RWPE2 (cell line): ENCODE results near the gene SRPX2.

Experiments used
- ATAC-seq: fragments of 200-7000 bp; cut with Tn5 transposase; 3 replicates; pipeline ENCODE4 v1.9.1; 2021; ENCODE audit warnings: low read depth
- DNase-seq: peaks from one replicate; pipeline ENCODE4 v3.0.0-alpha.2; 2020; ENCODE audit warnings: low spot score
- H3K27ac ChIP-seq: fragments of 450-650 bp; 2 replicates; pipeline ENCODE4 v1.5.1; 2017; ENCODE audit warnings: mild to moderate bottlenecking; ENCODE audit not compliant: poor library complexity, severe bottlenecking
- H3K27me3 ChIP-seq: fragments of 250-450 bp; sonication (Bioruptor Pico); 2 replicates; pipeline ENCODE4 v1.5.1; 2021; ENCODE audit warnings: mild to moderate bottlenecking, moderate library complexity; ENCODE audit not compliant: insufficient read depth, poor library complexity, severe bottlenecking
- H3K36me3 ChIP-seq: fragments of 250-450 bp; sonication (Bioruptor Pico); 2 replicates; pipeline ENCODE4 v1.5.1; 2020; ENCODE audit warnings: low read depth, mild to moderate bottlenecking, moderate library complexity
- H3K4me1 ChIP-seq: fragments of 250-450 bp; sonication (Bioruptor Pico); 2 replicates; pipeline ENCODE4 v1.5.1; 2021; ENCODE audit warnings: mild to moderate bottlenecking, moderate library complexity; ENCODE audit not compliant: insufficient read depth, poor library complexity, severe bottlenecking
- H3K4me3 ChIP-seq: fragments of 250-450 bp; sonication (Bioruptor Pico); 2 replicates; pipeline ENCODE4 v1.5.1; 2021; ENCODE audit warnings: mild to moderate bottlenecking, moderate library complexity; ENCODE audit not compliant: severe bottlenecking
- H3K9me3 ChIP-seq: fragments of 250-450 bp; sonication (Bioruptor Pico); 2 replicates; pipeline ENCODE4 v1.5.1; 2021; ENCODE audit warnings: mild to moderate bottlenecking, moderate library complexity; ENCODE audit not compliant: severe bottlenecking
- TF ChIP-seq, protein P1 (sequence below): fragments of 450-650 bp; IDR thresholded peaks from one replicate; pipeline ENCODE4 v1.5.1; 2017; ENCODE audit warnings: mild to moderate bottlenecking, moderate library complexity; ENCODE audit not compliant: poor library complexity, severe bottlenecking

SRPX2 gene

GRCh38 chrX:100695302-100695701, 51.3 kb downstream of the SRPX2 start:
- Histone ChIP-seq H3K36me3 (no peaks in the 10 kb centered on the region), H3K27me3 (no peaks in the 10 kb centered on the region), H3K4me1 (no peaks in the 10 kb centered on the region), H3K4me3 (no peak overlapping the region), H3K9me3 (no peaks in the 10 kb centered on the region), H3K27ac (no peak overlapping the region)
- TF ChIP-seq, protein P1, sequence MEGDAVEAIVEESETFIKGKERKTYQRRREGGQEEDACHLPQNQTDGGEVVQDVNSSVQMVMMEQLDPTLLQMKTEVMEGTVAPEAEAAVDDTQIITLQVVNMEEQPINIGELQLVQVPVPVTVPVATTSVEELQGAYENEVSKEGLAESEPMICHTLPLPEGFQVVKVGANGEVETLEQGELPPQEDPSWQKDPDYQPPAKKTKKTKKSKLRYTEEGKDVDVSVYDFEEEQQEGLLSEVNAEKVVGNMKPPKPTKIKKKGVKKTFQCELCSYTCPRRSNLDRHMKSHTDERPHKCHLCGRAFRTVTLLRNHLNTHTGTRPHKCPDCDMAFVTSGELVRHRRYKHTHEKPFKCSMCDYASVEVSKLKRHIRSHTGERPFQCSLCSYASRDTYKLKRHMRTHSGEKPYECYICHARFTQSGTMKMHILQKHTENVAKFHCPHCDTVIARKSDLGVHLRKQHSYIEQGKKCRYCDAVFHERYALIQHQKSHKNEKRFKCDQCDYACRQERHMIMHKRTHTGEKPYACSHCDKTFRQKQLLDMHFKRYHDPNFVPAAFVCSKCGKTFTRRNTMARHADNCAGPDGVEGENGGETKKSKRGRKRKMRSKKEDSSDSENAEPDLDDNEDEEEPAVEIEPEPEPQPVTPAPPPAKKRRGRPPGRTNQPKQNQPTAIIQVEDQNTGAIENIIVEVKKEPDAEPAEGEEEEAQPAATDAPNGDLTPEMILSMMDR = no peak
- ATAC-seq (no peak; the same call in 2 of the 3 replicates), DNase-seq (no peak)

DNA sequence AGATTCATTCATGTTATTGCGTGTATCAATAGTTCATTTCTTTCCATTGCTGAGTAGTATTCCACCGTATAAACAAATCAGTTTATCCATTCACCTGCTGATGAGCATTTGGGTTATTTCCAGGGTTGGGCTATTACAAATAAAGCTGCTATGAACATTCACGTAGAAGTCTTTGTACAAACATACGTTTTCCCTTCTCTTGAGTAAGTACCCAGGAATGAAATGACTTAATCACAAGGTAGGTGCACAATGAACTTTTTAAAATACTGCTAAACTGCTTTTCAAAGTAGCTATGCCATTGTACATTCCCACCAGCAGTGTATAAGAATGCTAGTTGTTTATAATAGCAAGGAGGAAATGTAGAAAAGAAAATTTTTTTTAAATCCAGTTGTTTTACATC, 52.0 kb downstream of the SRPX2 start:
- Histone ChIP-seq H3K27ac (no peak overlapping the region), H3K4me3 (no peak overlapping the region), H3K9me3 (no peaks in the 10 kb centered on the region), H3K36me3 (no peaks in the 10 kb centered on the region), H3K27me3 (no peaks in the 10 kb centered on the region), H3K4me1 (no peaks in the 10 kb centered on the region)
- TF ChIP-seq, protein P1 = no peak
- ATAC-seq (no peak), DNase-seq (no peak)

DNA sequence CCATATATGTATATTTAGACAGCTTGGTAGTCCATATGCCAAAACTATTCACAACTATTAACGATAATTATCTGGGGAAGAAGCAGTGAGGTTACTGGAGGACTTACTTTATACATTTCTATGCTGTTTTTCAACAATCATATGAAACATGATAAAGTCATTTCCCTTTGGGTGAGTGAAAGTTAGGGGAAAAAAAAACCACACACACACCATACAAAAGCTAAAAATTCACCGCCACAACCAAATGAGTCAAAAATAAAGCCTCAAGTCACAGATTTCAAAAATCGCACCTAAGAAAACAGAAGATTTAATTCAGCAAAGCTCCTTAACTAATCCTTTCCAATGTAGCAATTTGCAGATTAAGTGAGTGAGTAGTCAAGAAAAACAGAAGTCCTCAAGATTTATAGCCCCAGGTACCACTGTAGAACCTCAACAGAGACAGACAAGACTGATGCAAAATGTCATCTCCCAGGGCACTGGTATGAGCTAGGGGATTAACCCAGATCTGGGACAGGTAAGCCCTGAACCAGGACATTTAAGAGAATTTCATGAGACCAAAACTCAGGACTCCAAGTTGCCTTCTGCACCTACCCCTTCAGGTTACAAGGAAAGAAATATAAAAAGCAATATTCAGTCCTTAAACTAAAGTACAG, 52.8 kb downstream of the SRPX2 start:
- Histone ChIP-seq H3K9me3 (no peaks in the 10 kb centered on the region), H3K27ac (no peak overlapping the region), H3K4me1 (no peaks in the 10 kb centered on the region), H3K27me3 (no peaks in the 10 kb centered on the region), H3K4me3 (no peak overlapping the region), H3K36me3 (no peaks in the 10 kb centered on the region)
- TF ChIP-seq, protein P1 = no peak
- ATAC-seq = no peak
- no peak for DNase-seq

DNA sequence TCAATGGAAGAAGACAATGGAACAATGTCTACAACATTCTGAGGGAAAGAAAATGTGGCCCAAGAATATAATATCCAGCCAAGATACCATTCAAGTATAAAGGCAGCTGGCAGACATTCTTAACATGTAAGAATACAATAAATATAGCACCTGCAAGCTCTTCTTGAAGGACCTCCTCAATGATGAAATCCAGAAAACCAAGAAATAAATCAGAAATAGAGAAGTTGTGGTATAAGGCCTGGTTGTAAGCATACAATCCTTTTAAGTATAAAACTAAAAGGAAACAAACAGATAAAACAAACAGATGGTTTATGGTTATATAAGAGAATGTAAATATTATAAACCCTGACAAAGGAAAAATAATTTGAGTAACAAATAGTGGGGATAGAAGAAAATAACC, 54.6 kb downstream of the SRPX2 start:
- Histone ChIP-seq H3K4me3 (no peak overlapping the region), H3K27ac (no peak overlapping the region), H3K4me1 (no peaks in the 10 kb centered on the region), H3K36me3 (no peaks in the 10 kb centered on the region), H3K27me3 (no peaks in the 10 kb centered on the region), H3K9me3 (no peaks in the 10 kb centered on the region)
- TF ChIP-seq, protein P1 = no peak
- DNase-seq = no peak
- ATAC-seq = no peak

DNA sequence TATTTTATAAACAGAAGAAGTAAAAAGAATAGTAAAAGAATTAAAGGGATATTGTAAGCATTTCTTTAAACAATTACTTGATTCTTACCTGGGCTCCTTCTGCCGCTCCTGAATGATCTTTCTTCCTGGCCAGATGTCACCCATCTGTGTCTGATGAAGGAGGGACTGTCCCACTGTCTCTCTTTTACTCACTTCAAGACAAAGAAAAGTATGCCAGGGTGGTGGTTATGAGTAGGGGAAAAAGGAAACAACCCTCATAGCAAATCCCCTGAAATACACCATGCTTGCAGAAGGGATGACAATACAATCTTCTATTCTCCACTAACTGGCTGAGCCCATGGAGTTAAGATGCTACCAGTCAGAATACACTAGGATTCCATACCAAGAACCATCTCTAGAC, 56.8 kb downstream of the SRPX2 start:
- Histone ChIP-seq H3K4me3 (no peak overlapping the region), H3K36me3 (no peaks in the 10 kb centered on the region), H3K27me3 (no peaks in the 10 kb centered on the region), H3K4me1 (no peaks in the 10 kb centered on the region), H3K9me3 (no peaks in the 10 kb centered on the region), H3K27ac (no peak overlapping the region)
- no peak for ATAC-seq
- TF ChIP-seq, protein P1 = no peak
- no peak for DNase-seq
